B cell (primary cell): ENCODE data around the gene DSG1. TPM values are rescaled to one million over a fixed set of nuclear protein-coding genes. Genes with fewer than 3 reads are reported as not detected.

ENCODE experiments used
- ATAC-seq: fragments of 200-7000 bp; cut with Tn5 transposase; one replicate; pipeline ENCODE4 v1.10.0; 2021; ENCODE audit warnings: low read depth, mild to moderate bottlenecking, moderate number of reproducible peaks, moderate library complexity
- CTCF ChIA-PET: fragments of 350-600 bp; sonication (Branson Sonifier 250); formaldehyde crosslinking; loops from one replicate; lab custom pipeline; 2021; ENCODE audit warnings: antibody characterized with exemption, inconsistent platforms; lab: Charles Lee
- POLR2A ChIA-PET: fragments of 350-600 bp; sonication (Branson Sonifier 250); formaldehyde crosslinking; loops from one replicate; lab custom pipeline; 2021; ENCODE audit warnings: antibody characterized with exemption; lab: Charles Lee
- DNase-seq: peaks from one replicate; pipeline ENCODE4 v3.0.0; 2013
- H2AFZ ChIP-seq: 2 replicates; pipeline ENCODE4 v1.6.1; 2012; ENCODE audit warnings: mild to moderate bottlenecking, low read depth, low read length; ENCODE audit not compliant: insufficient read depth, poor library complexity, severe bottlenecking
- H3K27ac ChIP-seq, 2 donors: 1 replicate in 1 of 2; 2 replicates in 1 of 2; pipeline ENCODE4 v1.5.1; 2012 to 2013; ENCODE audit warnings: low read length in 2 of 2, mild to moderate bottlenecking in 2 of 2, moderate library complexity in 1 of 2
- H3K27me3 ChIP-seq, 4 experiments: fragments of 200-600 bp in 1 of 4; sonication (generic) in 1 of 4; replicated peaks in 1 of 4; 1 replicate in 2 of 4; 2 replicates in 2 of 4; pipeline versions ENCODE4 v1.6.1 to v1.7.0; 2013 to 2016; ENCODE audit warnings: low read length in 3 of 4, mild to moderate bottlenecking in 2 of 4, mixed read lengths in 1 of 4, moderate library complexity in 1 of 4; ENCODE audit not compliant: insufficient read depth in 4 of 4, control insufficient read depth in 3 of 4; ENCODE audit errors: control extremely low read depth in 1 of 4
- H3K36me3 ChIP-seq, 2 experiments: replicated peaks in 1 of 2; 1 replicate in 1 of 2; 2 replicates in 1 of 2; pipeline versions ENCODE4 v1.6.1 to v1.7.1; 2013; ENCODE audit warnings: low read length in 1 of 2; ENCODE audit not compliant: insufficient read depth in 2 of 2, control insufficient read depth in 1 of 2; ENCODE audit errors: control extremely low read depth in 1 of 2, extremely low read depth in 1 of 2
- H3K4me1 ChIP-seq, 2 donors: fragments of 200-600 bp in 1 of 2; sonication (generic) in 1 of 2; 1 replicate in 1 of 2; 2 replicates in 1 of 2; pipeline versions ENCODE4 v1.5.1 to v1.6.1; 2013 to 2017; ENCODE audit warnings: low read length in 2 of 2; ENCODE audit not compliant: control insufficient read depth in 2 of 2, insufficient read depth in 2 of 2
- H3K4me2 ChIP-seq: replicated peaks from 2 replicates; pipeline ENCODE3; 2012; ENCODE audit warnings: mild to moderate bottlenecking, low read depth, low read length; ENCODE audit not compliant: poor library complexity, severe bottlenecking
- H3K4me3 ChIP-seq, 5 experiments: fragments of 200-600 bp in 1 of 5; sonication (generic) in 1 of 5; 1 replicate in 3 of 5; 2 replicates in 2 of 5; pipeline versions ENCODE4 v1.5.1 to v1.7.0; 2011 to 2016; ENCODE audit warnings: low read length in 4 of 5, mild to moderate bottlenecking in 4 of 5, low read depth in 2 of 5, control low read depth in 1 of 5, moderate library complexity in 1 of 5; ENCODE audit not compliant: insufficient read depth in 1 of 5; ENCODE audit errors: control extremely low read depth in 1 of 5, extremely low read depth in 1 of 5
- H3K79me2 ChIP-seq: fragments of 200-600 bp; sonication (generic); one replicate; pipeline ENCODE4 v1.6.0; 2016; ENCODE audit warnings: low read length; ENCODE audit not compliant: control insufficient read depth, insufficient read depth
- H3K9ac ChIP-seq: fragments of 200-600 bp; sonication (generic); 2 replicates; pipeline ENCODE4 v1.6.1; 2017; ENCODE audit warnings: mild to moderate bottlenecking, low read length, moderate library complexity
- H3K9me3 ChIP-seq, 3 donors: one replicate each; pipeline versions ENCODE4 v1.6.1 to v1.7.1; 2013; ENCODE audit warnings: low read length in 2 of 3; ENCODE audit not compliant: control insufficient read depth in 2 of 3, insufficient read depth in 1 of 3; ENCODE audit errors: control extremely low read depth in 1 of 3
- H4K20me1 ChIP-seq: 2 replicates; pipeline ENCODE4 v1.6.0; 2012; ENCODE audit warnings: mild to moderate bottlenecking, low read length; ENCODE audit not compliant: insufficient read depth, control insufficient read depth, poor library complexity, severe bottlenecking
- H3K27ac Mint-ChIP-seq: one replicate; pipeline ENCODE4 v1.8.0; 2021; ENCODE audit warnings: mixed read lengths
- H3K27me3 Mint-ChIP-seq: one replicate; pipeline ENCODE4 v1.8.0; 2021; ENCODE audit warnings: mixed read lengths
- H3K4me1 Mint-ChIP-seq: one replicate; pipeline ENCODE4 v1.8.0; 2021; ENCODE audit warnings: mixed read lengths
- H3K4me3 Mint-ChIP-seq: one replicate; pipeline ENCODE4 v1.8.0; 2021; ENCODE audit warnings: mixed read lengths
- H3K9me3 Mint-ChIP-seq: one replicate; pipeline ENCODE4 v1.8.0; 2022; ENCODE audit warnings: mixed read lengths; ENCODE audit not compliant: insufficient read depth
- CTCF ChIP-seq: fragments of 200-600 bp; IDR thresholded peaks from one replicate; pipeline ENCODE4 v1.8.0; 2022; ENCODE audit warnings: antibody characterized with exemption, mild to moderate bottlenecking
- EZH2 ChIP-seq: IDR thresholded peaks from 2 replicates; pipeline ENCODE4 v1.6.1; 2012; ENCODE audit warnings: borderline replicate concordance, low read depth, mild to moderate bottlenecking, moderate library complexity, low read length; ENCODE audit not compliant: insufficient read depth, poor library complexity, severe bottlenecking
- WGBS: methylation state at CpG from one replicate; pipeline ENCODE4 v1.1.5; 2013; ENCODE audit warnings: missing lambda C conversion rate; ENCODE audit not compliant: insufficient coverage; 5-methylcytosine and 5-hydroxymethylcytosine counted together
- intact Hi-C: fragments of 100-400 bp; cut with micrococcal nuclease; formaldehyde crosslinking; loops from one replicate; pipeline ENCODE4 v1.10.0; 2022
- polyA plus RNA-seq: library from polyadenylated mRNA; depleted of rRNA; stranded (reverse); fragments of >200 nt; gene quantifications from 2 replicates; pipeline ENCODE4 v1.2.3, GENCODE V29; 2012
- total RNA-seq, 2 donors: library from RNA; stranded (reverse); fragments of 120-200 nt in 1 of 2; gene quantifications; 1 replicate in 1 of 2; 2 replicates in 1 of 2; pipeline versions ENCODE4 v1.2.3 to v1.2.4, GENCODE V29; 2013 to 2022

The DSG1 gene
- total and polyA plus RNA-seq, 2 donors (not counting 1 experiment from before 2014, with no cell fraction given), result not detected

DNA sequence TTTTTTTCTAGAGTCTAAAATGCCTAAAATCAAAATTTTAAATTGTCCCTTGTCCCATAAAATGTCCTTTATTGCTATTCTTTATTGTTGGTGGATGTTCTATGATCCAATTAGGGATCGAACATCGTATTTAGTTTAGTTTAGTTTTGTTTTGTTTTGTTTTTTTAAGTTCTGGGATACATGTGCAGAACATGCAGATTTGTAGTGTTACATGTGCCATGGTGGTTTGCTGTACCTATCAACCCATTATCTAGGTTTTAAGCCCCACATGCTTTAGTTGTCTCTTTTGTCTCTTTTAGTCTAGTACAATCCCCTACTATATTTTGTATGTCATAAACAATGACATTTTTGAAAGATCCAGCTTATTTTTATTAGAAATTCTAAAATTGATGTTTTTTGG, 8.8 kb upstream of the DSG1 start:
- WGBS, result no CpG with 5 or more reads among the region's 2 CpGs
- Histone ChIP-seq H3K9me3 (peaks cover 0 to under 1% (median 0%) of the 10 kb centered on the region in 3 donors), H4K20me1 (no peaks in the 10 kb centered on the region), H3K4me3 (no peak overlapping the region), H3K36me3 (no peaks in the 10 kb centered on the region), H3K27ac (no peak overlapping the region), H2AFZ (no peak overlapping the region), H3K4me1 (no peaks in the 10 kb centered on the region), H3K79me2 (no peaks in the 10 kb centered on the region), H3K9ac (no peak overlapping the region), H3K4me2 (no peak overlapping the region), H3K27me3 (no peaks in the 10 kb centered on the region)
- TF ChIP-seq EZH2 (no peak), CTCF (no peak)
- Mint-ChIP-seq H3K4me1 (no peaks in the 10 kb centered on the region), H3K27ac (no peak overlapping the region), H3K4me3 (no peak overlapping the region), H3K27me3 (no peaks in the 10 kb centered on the region), H3K9me3 (no peaks in the 10 kb centered on the region)
- DNase-seq (no peak), ATAC-seq (no peak)
- intact Hi-C loops, result no loop called here
- ChIA-PET CTCF (no interaction called here), POLR2A (no interaction called here)

GRCh38 chr18:31316974-31317373, 986 bp upstream of the DSG1 start:
- Mint-ChIP-seq H3K9me3 (no peaks in the 10 kb centered on the region), H3K27ac (no peak overlapping the region), H3K4me3 (no peak overlapping the region), H3K4me1 (no peaks in the 10 kb centered on the region), H3K27me3 (no peaks in the 10 kb centered on the region)
- H3K36me3 ChIP-seq, result no peaks in the 10 kb centered on the region
- intact Hi-C loops, result no loop called here
- H3K27ac ChIP-seq, result no peak overlapping the region
- no peak overlapping the region for H2AFZ ChIP-seq
- DNase-seq (no peak), ATAC-seq (no peak)
- no peaks in the 10 kb centered on the region for H3K4me1 ChIP-seq
- H3K9ac ChIP-seq, result no peak overlapping the region
- H3K79me2 ChIP-seq, result no peaks in the 10 kb centered on the region
- ChIA-PET POLR2A (no interaction called here), CTCF (no interaction called here)
- no peaks in the 10 kb centered on the region for H3K27me3 ChIP-seq
- TF ChIP-seq CTCF (no peak), EZH2 (no peak)
- H3K4me2 ChIP-seq, result no peak overlapping the region
- H3K9me3 ChIP-seq, result peaks cover 0 to 3% (median 0%) of the 10 kb centered on the region in 3 donors
- H4K20me1 ChIP-seq, result no peaks in the 10 kb centered on the region
- 84% methylated on average over 4 of the region's 4 CpGs for WGBS
- H3K4me3 ChIP-seq, result no peak overlapping the region
